Measurements from ENCODE around the gene CTDSPL. TPM values are rescaled to one million over a fixed set of nuclear protein-coding genes. Genes with fewer than 3 reads are reported as not detected.
"Not testable (repeated sequence)": the region's sequence is repeated elsewhere in the genome, so short reads cannot be mapped to it uniquely, and the experiment has no call there.

The CTDSPL gene
- total and polyA plus RNA-seq, 2 of the 8 experiments (the other 6 are each of a cell fraction or from before 2014, with no cell fraction given), result 20.3 to 42.2 TPM

DNA sequence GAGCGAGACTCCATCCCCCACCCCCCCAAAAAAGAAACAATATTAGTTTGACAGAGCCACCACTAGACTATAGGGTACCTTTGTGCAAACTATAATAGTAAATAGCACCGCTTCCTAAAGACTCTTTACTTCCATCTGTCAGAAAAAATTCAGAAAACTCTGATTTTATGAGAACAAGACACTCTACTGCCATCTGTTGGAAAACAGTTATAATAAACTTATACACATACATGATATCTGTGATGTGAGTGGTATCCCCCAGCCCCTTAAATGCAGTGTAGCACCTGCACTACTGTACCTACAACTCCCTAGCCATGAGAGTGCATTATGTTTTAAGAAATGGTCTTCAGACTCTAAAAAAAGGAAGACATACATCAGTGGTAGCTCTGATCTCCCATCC, 47.1 kb upstream of the CTDSPL start (continued):
- TF ChIP-seq SUZ12 (IDR thresholded peaks at IDR 0.05; ENCODE audit: low read length), result no peak
- no peak for TF ChIP-seq EZH2 (IDR thresholded peaks at IDR 0.05; ENCODE audit: low read depth, low read length, severe bottlenecking)

DNA sequence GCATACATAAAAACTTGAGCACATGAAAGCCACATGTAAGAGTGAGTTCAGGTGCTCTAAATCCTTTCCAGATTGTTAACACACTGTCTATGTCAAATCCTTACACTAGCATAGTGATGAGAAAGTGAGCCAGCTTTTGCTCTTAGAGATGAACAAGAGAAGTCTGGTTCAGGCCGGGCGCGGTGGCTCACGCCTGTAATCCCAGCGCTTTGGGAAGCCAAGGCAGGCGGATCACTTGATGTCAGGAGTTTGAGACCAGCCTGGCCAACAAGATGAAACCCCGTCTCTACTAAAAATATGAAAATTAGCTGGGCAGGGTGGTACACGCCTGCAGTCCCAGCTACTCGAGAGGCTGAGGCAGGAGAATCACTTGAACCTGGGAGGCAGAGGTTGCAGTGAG, 46.5 kb upstream of the CTDSPL start:
- CTCF ChIA-PET (ENCODE audit: partially characterized antibody), result interaction anchor here (0.6 to 6.2 kb wide), 29 partner anchors 11 to 1481 kb away, joined by 3 to 35 read pairs (median 3); partner anchors contain the start of gene PLCD1
- H3K4me2 ChIP-seq (ENCODE audit: insufficient read depth in 1 of 2, low read depth in 2 of 2, low read length in 2 of 2); H3K79me1 ChIP-seq (ENCODE audit: low read depth, low read length); H2BK20ac ChIP-seq (ENCODE audit: low read length); H3K9me3 ChIP-seq (ENCODE audit: insufficient read depth in 2 of 2, low read depth in 1 of 2, low read length in 1 of 2); H2AFZ ChIP-seq (ENCODE audit: low read length); H4K5ac ChIP-seq (ENCODE audit: insufficient read length, low read depth, low read length); POLR2A ChIA-PET (ENCODE audit: partially characterized antibody); H4K8ac ChIP-seq (ENCODE audit: extremely low read depth, insufficient read depth, low read length); H3K4ac ChIP-seq (replicated peaks; ENCODE audit: insufficient read length, low read depth, low read length); H3K14ac ChIP-seq (ENCODE audit: insufficient read length); H2BK15ac ChIP-seq (ENCODE audit: low read length); H2AK5ac ChIP-seq (ENCODE audit: low read depth, low read length); H3K36me3 ChIP-seq (ENCODE audit: control insufficient read depth in 2 of 4, insufficient read depth in 4 of 4, low read length in 3 of 4); H3K23me2 ChIP-seq (ENCODE audit: low read depth, low read length); H3K56ac ChIP-seq (replicated peaks; ENCODE audit: insufficient read length, low read depth, low read length); H4K91ac ChIP-seq (replicated peaks; ENCODE audit: insufficient read length, low read length); FAIRE-seq; H4K20me1 ChIP-seq (replicated peaks in 1 of 2; ENCODE audit: control insufficient read depth in 1 of 2, insufficient read depth in 2 of 2, low read length in 2 of 2); H3K79me2 ChIP-seq (ENCODE audit: control insufficient read depth in 1 of 2, insufficient read depth in 2 of 2, low read length in 2 of 2); DNase-seq (ENCODE audit: low read depth in 1 of 2, low spot score in 2 of 2); H3K4me3 ChIP-seq (ENCODE audit: extremely low read depth in 1 of 4, insufficient read depth in 2 of 4, low read depth in 3 of 4, low read length in 4 of 4); H3K27ac ChIP-seq (ENCODE audit: low read depth, low read length); H3K9ac ChIP-seq (replicated peaks in 1 of 4; ENCODE audit: extremely low read depth in 1 of 4, low read depth in 3 of 4, low read length in 3 of 4); H3K18ac ChIP-seq (ENCODE audit: extremely low read depth, low read length); H3K23ac ChIP-seq (ENCODE audit: insufficient read length); H3K27me3 ChIP-seq (replicated peaks in 1 of 4; ENCODE audit: control insufficient read depth in 3 of 4, extremely low read depth in 1 of 4, insufficient read depth in 3 of 4, low read length in 3 of 4); H2BK120ac ChIP-seq (replicated peaks; ENCODE audit: low read depth, low read length); H2BK5ac ChIP-seq (ENCODE audit: low read depth, low read length); H2BK12ac ChIP-seq (ENCODE audit: low read depth, low read length); H3K4me1 ChIP-seq (replicated peaks in 1 of 4; ENCODE audit: control insufficient read depth in 3 of 4, insufficient read depth in 4 of 4, low read length in 3 of 4): not testable (repeated sequence)
- 91% methylated on average over 9 of the region's 9 CpGs; no CpG with 5 or more reads in 1 of the 2 experiments for WGBS, 2 experiments (ENCODE audit: extremely low coverage in 1 of 2, insufficient coverage in 1 of 2, insufficient read length in 1 of 2, insufficient replicate concordance in 2 of 2, low coverage in 1 of 2, low lambda C conversion rate in 2 of 2, missing lambda C conversion rate in 1 of 2)
